COLO829 (cell line): ENCODE results near the gene FBXO46.

Source experiments
- DNase-seq: peaks from one replicate; pipeline ENCODE4 v3.0.0; 2012; ENCODE audit warnings: low spot score

The FBXO46 gene

GRCh38 chr19:45681391-45682015 lies 49.2 kb downstream of the FBXO46 start:
- peak; percentile 75 for DNase-seq

GRCh38 chr19:45677351-45678230 lies 53.1 kb downstream of the FBXO46 start:
- peak; percentile 11 for DNase-seq

- DNase-seq: no peak
Measured at GRCh38 chr19:45676851-45677263, 53.8 kb downstream of the FBXO46 start.

GRCh38 chr19:45674946-45675345 lies 55.8 kb downstream of the FBXO46 start:
- no peak for DNase-seq

- peak; percentile 96 for DNase-seq
Measured at GRCh38 chr19:45670670-45671453, 59.8 kb downstream of the FBXO46 start.

- no peak for DNase-seq
Measured at GRCh38 chr19:45668342-45668871, 62.3 kb downstream of the FBXO46 start.

- no peak for DNase-seq
Measured at GRCh38 chr19:45667620-45668341, 62.9 kb downstream of the FBXO46 start, which contains the start of gene GIPR. TSS of gene GIPR (plus strand) at chr19:45668221. CDS start at chr19:45669521, 1,300 bp downstream.

- no peak for DNase-seq
Measured at GRCh38 chr19:45664575-45664974, 66.1 kb downstream of the FBXO46 start.

GRCh38 chr19:45663800-45664199 lies 66.9 kb downstream of the FBXO46 start:
- no peak for DNase-seq

GRCh38 chr19:45660636-45661035 lies 70.1 kb downstream of the FBXO46 start:
- DNase-seq: no peak
